OCI-LY7 (cell line): ENCODE data around the gene CYP46A1. TPM values are rescaled to one million over a fixed set of nuclear protein-coding genes. Genes with fewer than 3 reads are reported as not detected.

Experiments
- BruUV-seq: library from RNA; stranded (reverse); fragments of 400-500 nt; replicated peaks from 2 replicates; lab custom pipeline; 2021; lab: Mats Ljungman, UMichigan
- CTCF ChIA-PET: fragments of 300-600 bp; sonication (Branson Sonifier 250); formaldehyde crosslinking; loops from one replicate; lab custom pipeline; 2022; ENCODE audit warnings: antibody characterized with exemption; ENCODE audit not compliant: unreplicated experiment; lab: Charles Lee
- POLR2A ChIA-PET: fragments of 300-600 bp; sonication (Branson Sonifier 250); formaldehyde crosslinking; loops from one replicate; lab custom pipeline; 2022; ENCODE audit warnings: antibody characterized with exemption; lab: Charles Lee
- DNase-seq: peaks from one replicate; pipeline ENCODE4 v3.0.0-alpha.2; 2015; ENCODE audit warnings: low spot score
- H2AFZ ChIP-seq: fragments of 200-600 bp; sonication (generic), shearing (Covaris generic); 2 replicates; pipeline ENCODE4 v1.6.1; 2014; ENCODE audit warnings: mild to moderate bottlenecking, antibody characterized with exemption, low read length, moderate library complexity
- H3K27ac ChIP-seq: fragments of 200-600 bp; sonication (generic); 2 replicates; pipeline ENCODE4 v1.5.1; 2014; ENCODE audit warnings: mixed run types, low read depth, mild to moderate bottlenecking, moderate library complexity, low read length, inconsistent platforms; ENCODE audit not compliant: poor library complexity, severe bottlenecking
- H3K36me3 ChIP-seq: fragments of 200-600 bp; sonication (generic); 2 replicates; pipeline ENCODE4 v1.6.1; 2014; ENCODE audit warnings: mild to moderate bottlenecking, antibody characterized with exemption, low read length, moderate library complexity, mixed read lengths; ENCODE audit not compliant: insufficient read depth
- H3K4me1 ChIP-seq: fragments of 200-600 bp; sonication (generic); 2 replicates; pipeline ENCODE4 v1.5.1; 2014; ENCODE audit warnings: mild to moderate bottlenecking, low read length; ENCODE audit not compliant: insufficient read depth, poor library complexity, severe bottlenecking
- H3K4me2 ChIP-seq: fragments of 200-600 bp; sonication (generic); 2 replicates; pipeline ENCODE4 v1.6.1; 2014; ENCODE audit warnings: mild to moderate bottlenecking, low read length
- H3K4me3 ChIP-seq: fragments of 200-600 bp; sonication (generic); 2 replicates; pipeline ENCODE4 v1.5.1; 2014; ENCODE audit warnings: mild to moderate bottlenecking, low read depth, low read length; ENCODE audit not compliant: poor library complexity, severe bottlenecking
- H3K79me2 ChIP-seq: fragments of 200-600 bp; sonication (generic); 2 replicates; pipeline ENCODE4 v1.6.1; 2016; ENCODE audit warnings: low read depth, mild to moderate bottlenecking, low read length, moderate library complexity, mixed read lengths; ENCODE audit not compliant: insufficient read depth
- H3K9me2 ChIP-seq: fragments of 200-600 bp; sonication (generic); 2 replicates; pipeline ENCODE4 v1.6.1; 2016; ENCODE audit warnings: mild to moderate bottlenecking, low read length, mixed read lengths; ENCODE audit not compliant: insufficient read depth
- H3K9me3 ChIP-seq: fragments of 200-600 bp; sonication (generic); 2 replicates; pipeline ENCODE4 v1.6.1; 2014; ENCODE audit warnings: mild to moderate bottlenecking, mixed run types, low read length, mixed read lengths
- H4K20me1 ChIP-seq: fragments of 200-600 bp; sonication (generic); 2 replicates; pipeline ENCODE4 v1.6.1; 2014; ENCODE audit warnings: mild to moderate bottlenecking, antibody characterized with exemption, low read length, moderate library complexity, mixed read lengths; ENCODE audit not compliant: insufficient read depth
- CTCF ChIP-seq: fragments of 200-600 bp; sonication (generic); conservative IDR thresholded peaks from 2 replicates; pipeline ENCODE4 v1.5.1; 2014; ENCODE audit warnings: mild to moderate bottlenecking, antibody characterized with exemption, low read length, moderate library complexity, mixed read lengths
- EZH2phosphoT487 ChIP-seq: fragments of 200-600 bp; sonication (generic); IDR thresholded peaks from 2 replicates; pipeline ENCODE4 v1.6.1; 2018; ENCODE audit warnings: low read depth, borderline replicate concordance, mild to moderate bottlenecking, mixed run types, antibody characterized with exemption, low read length, moderate library complexity, mixed read lengths
- intact Hi-C: fragments of 100-400 bp; cut with micrococcal nuclease; formaldehyde crosslinking; loops from one replicate; pipeline ENCODE4 v1.10.0; 2022; ENCODE audit not compliant: unreplicated experiment
- total RNA-seq, 2 experiments: library from RNA; depleted of rRNA in 1 of 2; stranded (reverse); fragments of >200 nt in 1 of 2; shearing (Covaris generic) in 1 of 2; gene quantifications; 2 replicates each; pipeline ENCODE4 v1.2.3, GENCODE V29; 2014 to 2022

The CYP46A1 gene
- total RNA-seq, 2 experiments from 2014 or later = 4.1 to 10.8 TPM

DNA sequence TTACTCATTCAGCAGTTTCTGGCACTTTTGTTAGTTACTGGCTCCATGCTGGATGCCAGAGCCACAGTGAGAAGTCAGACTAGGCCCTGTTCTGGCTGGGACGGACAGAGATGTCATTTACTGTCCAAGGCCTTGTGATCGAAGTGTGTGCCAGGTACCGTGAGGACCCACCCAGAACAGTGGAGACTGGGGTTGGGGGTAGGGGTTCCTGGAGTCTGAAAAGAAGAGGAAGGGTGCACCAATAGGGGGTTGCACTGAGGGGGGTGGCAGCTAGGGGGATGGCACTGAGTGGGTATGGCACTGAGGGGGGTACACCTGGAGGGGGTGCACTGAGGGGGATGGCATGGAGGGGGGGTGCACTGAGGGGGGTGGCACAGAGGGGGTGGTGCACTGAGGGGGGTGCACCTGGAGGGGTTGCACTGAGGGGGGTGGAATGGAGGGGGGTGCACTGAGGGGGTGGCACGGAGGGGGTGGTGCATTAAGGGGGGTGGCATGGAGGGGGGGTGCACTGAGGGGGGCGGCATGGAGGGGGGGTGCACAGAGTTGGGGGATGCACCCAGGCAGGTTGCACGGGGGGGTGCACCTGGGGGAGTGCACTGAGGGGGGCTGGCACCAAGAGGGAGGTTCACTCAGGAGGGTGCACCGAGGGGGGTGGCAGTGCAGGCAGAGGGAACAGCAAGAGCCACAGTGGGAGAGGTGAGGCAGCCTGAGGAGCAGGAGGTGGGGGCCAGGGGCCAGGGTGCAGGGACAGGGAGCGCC lies 10.6 kb upstream of the CYP46A1 start:
- peak overlapping the region; percentile 28; the same call in 1 of the 2 replicates for H2AFZ ChIP-seq
- H3K27ac ChIP-seq = peak overlapping the region; percentile 53
- POLR2A ChIA-PET = interaction anchor here (0.7 kb wide), 1 partner anchor 11 kb away, joined by 3 read pairs; the partner anchor contains the start of gene CYP46A1
- no peak overlapping the region for H3K4me3 ChIP-seq
- no peaks in the 10 kb centered on the region for H3K9me2 ChIP-seq
- no TSS peak for BruUV-seq
- DNase-seq = no peak
- H3K9me3 ChIP-seq = peaks cover 12% of the 10 kb centered on the region
- no peaks in the 10 kb centered on the region for H4K20me1 ChIP-seq
- TF ChIP-seq CTCF = no peak
- no peak for TF ChIP-seq EZH2phosphoT487
- CTCF ChIA-PET = no interaction called here
- no peaks in the 10 kb centered on the region for H3K79me2 ChIP-seq
- peak overlapping the region; percentile 47 for H3K4me2 ChIP-seq
- no peaks in the 10 kb centered on the region for H3K36me3 ChIP-seq
- peaks cover 15% of the 10 kb centered on the region for H3K4me1 ChIP-seq
- intact Hi-C loops = no loop called here

DNA sequence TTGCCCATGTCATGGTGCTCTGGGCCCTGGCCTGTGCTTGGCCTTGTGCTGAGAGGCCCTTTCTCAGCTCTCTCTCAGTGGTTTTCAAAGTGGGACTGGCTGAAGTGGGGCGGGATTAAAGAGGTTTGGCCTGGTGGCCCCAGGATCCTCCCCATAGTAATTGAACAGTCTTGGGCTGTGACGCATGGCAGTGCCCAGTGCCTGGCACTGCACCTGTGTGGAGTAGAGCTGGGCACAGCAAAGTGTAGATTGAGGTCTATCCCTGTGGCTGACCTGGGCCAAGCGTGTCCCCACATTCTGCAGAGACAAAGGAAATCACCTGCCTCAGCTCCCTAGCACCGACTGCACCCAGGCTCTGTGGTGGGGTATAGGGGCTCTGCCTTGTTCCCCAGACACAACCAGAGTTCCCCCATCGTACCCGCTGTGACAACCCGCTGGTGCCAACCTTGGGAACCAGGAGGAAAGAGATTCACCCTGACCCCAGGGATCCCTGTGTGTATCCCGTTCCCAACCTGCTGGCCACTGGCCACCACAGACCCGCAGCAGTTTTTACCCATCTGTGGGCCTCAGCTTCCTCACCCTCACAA lies 9.9 kb upstream of the CYP46A1 start:
- TF ChIP-seq EZH2phosphoT487 (no peak), CTCF (no peak)
- intact Hi-C loops = no loop called here
- CTCF ChIA-PET = no interaction called here
- Histone ChIP-seq H3K4me1 (peaks cover 15% of the 10 kb centered on the region), H3K79me2 (no peaks in the 10 kb centered on the region), H3K27ac (no peak overlapping the region), H3K9me2 (no peaks in the 10 kb centered on the region), H3K36me3 (no peaks in the 10 kb centered on the region), H2AFZ (no peak overlapping the region), H3K4me2 (no peak overlapping the region), H3K4me3 (no peak overlapping the region), H4K20me1 (no peaks in the 10 kb centered on the region), H3K9me3 (peaks cover 13% of the 10 kb centered on the region)
- POLR2A ChIA-PET = no interaction called here
- BruUV-seq = no TSS peak
- DNase-seq = no peak
